ENCODE data around the gene HIRIP3.

HIRIP3 gene

GRCh38 chr16:29951625-29952365 is 43.6 kb downstream of the HIRIP3 start:
- DNase-seq, result no peak

GRCh38 chr16:29950806-29951461 is 44.5 kb downstream of the HIRIP3 start:
- no peak for DNase-seq

- no peak for DNase-seq
Observed at GRCh38 chr16:29947897-29948296, 47.5 kb downstream of the HIRIP3 start.

GRCh38 chr16:29943846-29944799 is 51.3 kb downstream of the HIRIP3 start:
- DNase-seq, result no peak

All from CD4-positive, alpha-beta T cell treated with Interleukin-21 for 1 hour (primary cell).